OCI-LY3 (cell line): ENCODE measurements around the gene LMBR1.

Experiments
- EZH2phosphoT487 ChIP-seq: fragments of 200-600 bp; shearing (Covaris generic); IDR thresholded peaks from 2 replicates; pipeline ENCODE4 v1.6.1; 2018; ENCODE audit warnings: antibody characterized with exemption, mixed run types, low read depth
- TF ChIP-seq, protein P1 (sequence below): fragments of 200-600, 300-600 bp; sonication (generic); IDR thresholded peaks from 2 replicates; pipeline ENCODE4 v1.5.1; 2014; ENCODE audit warnings: antibody characterized with exemption, low read length, low read depth

DNA sequence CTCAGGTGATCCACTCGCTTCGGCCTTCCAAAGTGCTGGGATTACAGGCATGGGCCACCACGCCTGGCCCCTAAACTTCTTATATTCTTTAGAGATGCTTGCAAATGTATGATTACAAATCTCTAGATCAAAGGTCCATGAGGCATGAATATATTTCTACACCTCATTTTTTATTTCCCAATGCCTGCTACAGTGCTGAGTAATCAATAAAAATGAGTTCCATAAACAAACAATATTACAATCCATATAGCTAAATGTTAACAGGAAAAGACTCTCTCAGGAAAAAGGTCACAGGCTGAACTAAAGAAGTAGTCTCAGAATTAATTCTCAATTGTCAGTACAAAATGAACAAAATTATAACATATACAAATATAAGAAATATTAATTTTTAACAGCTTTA lies 90.8 kb downstream of the LMBR1 start:
- TF ChIP-seq, protein P1, sequence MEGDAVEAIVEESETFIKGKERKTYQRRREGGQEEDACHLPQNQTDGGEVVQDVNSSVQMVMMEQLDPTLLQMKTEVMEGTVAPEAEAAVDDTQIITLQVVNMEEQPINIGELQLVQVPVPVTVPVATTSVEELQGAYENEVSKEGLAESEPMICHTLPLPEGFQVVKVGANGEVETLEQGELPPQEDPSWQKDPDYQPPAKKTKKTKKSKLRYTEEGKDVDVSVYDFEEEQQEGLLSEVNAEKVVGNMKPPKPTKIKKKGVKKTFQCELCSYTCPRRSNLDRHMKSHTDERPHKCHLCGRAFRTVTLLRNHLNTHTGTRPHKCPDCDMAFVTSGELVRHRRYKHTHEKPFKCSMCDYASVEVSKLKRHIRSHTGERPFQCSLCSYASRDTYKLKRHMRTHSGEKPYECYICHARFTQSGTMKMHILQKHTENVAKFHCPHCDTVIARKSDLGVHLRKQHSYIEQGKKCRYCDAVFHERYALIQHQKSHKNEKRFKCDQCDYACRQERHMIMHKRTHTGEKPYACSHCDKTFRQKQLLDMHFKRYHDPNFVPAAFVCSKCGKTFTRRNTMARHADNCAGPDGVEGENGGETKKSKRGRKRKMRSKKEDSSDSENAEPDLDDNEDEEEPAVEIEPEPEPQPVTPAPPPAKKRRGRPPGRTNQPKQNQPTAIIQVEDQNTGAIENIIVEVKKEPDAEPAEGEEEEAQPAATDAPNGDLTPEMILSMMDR, result no peak
- TF ChIP-seq EZH2phosphoT487, result no peak
